GM12878 (cell line): ENCODE results near the gene FBXO33.

Experiments used
- POLR2AphosphoS5 ChIP-seq: IDR thresholded peaks from 2 replicates; pipeline ENCODE4 v1.6.1; 2011; ENCODE audit warnings: mild to moderate bottlenecking, low read length, inconsistent platforms
- SIX5 ChIP-seq: IDR thresholded peaks from 2 replicates; pipeline ENCODE4 v1.6.1; 2011; ENCODE audit warnings: mild to moderate bottlenecking, low read depth, low read length, moderate library complexity; ENCODE audit not compliant: severe bottlenecking

- no peak for TF ChIP-seq POLR2AphosphoS5
- no peak for TF ChIP-seq SIX5
Measured at GRCh38 chr14:39365354-39365753, 66.9 kb downstream of the FBXO33 start.
